ENCODE data around the gene WDR13.
A peak's percentile ranks its signal among the peaks of the same experiment; 100 is the strongest.
"Not testable (repeated sequence)": the region's sequence is repeated elsewhere in the genome, so short reads cannot be mapped to it uniquely, and the experiment has no call there.

The WDR13 gene

DNA sequence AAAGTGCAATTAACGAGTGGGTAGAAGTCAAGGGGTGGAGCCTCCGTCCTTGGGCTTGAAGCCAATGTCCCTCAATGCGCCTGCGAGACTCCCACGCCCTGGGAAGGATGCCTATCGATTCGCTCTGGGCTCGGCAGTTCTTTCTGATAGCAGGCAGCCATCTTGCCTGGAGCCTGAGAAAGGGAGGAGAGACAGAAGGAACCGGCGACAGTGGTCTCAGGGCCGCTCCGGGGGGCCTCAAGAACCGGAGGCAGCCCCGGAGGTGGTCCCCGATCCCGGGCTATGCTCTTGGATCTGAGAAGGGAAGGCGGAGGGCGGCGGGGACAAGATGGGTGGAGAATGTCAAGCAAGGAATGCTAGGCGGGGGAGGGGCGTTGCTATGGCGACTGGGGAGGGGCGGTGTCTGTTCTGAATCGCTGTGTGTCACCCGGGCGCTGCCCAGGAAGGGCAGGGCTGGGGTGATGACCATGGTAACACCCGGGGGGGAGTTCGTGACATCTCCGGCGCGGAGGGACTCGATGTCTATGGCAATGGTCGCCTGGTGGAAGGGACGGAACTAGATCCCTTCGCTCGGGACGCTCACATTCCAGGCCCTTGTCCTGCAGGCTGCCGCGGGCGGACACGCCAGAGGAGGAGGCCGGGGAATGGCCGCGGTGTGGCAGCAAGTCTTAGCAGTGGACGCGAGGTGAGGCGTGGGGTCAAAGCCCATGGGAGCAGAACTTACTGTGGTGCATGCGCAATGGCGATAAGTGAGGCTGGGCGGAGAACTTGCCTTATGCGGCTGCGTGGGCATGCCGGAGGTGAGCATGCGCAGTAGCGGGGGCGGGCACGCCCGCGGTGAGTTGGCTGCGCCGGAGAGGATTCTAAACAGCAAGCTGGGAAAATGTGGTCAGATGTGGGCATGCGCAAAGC lies at the start of gene WDR13:
TSS of gene WDR13 (plus strand) at position 140 of the 912 bp plus-strand sequence. CDS start at position 645, 505 bp downstream.
- peak; percentile 82 to 84 for DNase-seq (ENCODE audit: low read depth in 2 of 2)

DNA sequence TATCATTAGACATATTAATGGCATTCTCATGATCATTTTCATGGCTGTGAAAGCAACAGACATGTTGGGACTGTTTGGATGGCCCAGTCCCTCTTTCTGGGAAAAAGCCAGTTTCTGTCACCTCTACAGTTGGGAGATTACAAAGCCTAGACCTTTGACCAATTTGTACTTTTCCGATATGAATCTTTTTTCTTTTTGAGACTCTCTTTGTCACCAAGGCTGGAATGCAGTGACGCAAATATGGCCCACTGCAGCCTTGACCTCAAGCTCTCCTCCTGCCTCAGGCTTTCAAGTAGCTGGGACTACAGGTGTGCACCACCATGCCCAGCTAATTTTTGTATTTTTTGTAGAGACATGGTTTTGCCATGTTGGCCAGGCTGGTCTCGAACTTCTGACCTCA lies 48.4 kb upstream of the WDR13 start:
- DNase-seq (ENCODE audit: low read depth in 2 of 2) = no peak

GRCh38 chrX:48555731-48556325 lies 41.5 kb upstream of the WDR13 start:
- not testable (repeated sequence) for DNase-seq (ENCODE audit: low read depth in 2 of 2)

- no peak for DNase-seq (ENCODE audit: low read depth in 2 of 2)
Observed at GRCh38 chrX:48558271-48558670, 39.0 kb upstream of the WDR13 start.

GRCh38 chrX:48559636-48560035 lies 37.7 kb upstream of the WDR13 start:
- DNase-seq (ENCODE audit: low read depth in 2 of 2) = no peak

DNA sequence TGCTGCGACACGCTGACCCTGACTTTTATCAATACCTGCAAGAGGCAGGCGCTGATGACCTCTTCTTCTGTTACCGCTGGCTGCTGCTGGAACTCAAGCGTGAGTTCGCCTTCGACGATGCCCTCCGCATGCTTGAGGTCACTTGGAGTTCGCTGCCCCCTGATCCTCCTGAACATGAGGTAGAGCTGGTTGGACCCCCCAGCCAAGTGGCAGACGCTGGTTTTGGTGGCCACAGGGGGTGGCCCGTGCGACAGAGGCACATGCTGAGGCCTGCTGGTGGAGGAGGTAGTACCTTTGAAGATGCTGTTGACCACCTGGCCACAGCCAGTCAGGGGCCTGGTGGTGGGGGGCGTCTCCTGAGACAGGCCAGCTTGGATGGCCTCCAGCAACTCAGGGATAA lies 37.2 kb upstream of the WDR13 start:
- DNase-seq (ENCODE audit: low read depth in 2 of 2) = no peak

GRCh38 chrX:48560681-48561080 lies 36.6 kb upstream of the WDR13 start:
- DNase-seq (ENCODE audit: low read depth in 2 of 2) = no peak

- DNase-seq (ENCODE audit: low read depth in 2 of 2) = no peak
Observed at GRCh38 chrX:48569958-48570357, 27.3 kb upstream of the WDR13 start.

DNA sequence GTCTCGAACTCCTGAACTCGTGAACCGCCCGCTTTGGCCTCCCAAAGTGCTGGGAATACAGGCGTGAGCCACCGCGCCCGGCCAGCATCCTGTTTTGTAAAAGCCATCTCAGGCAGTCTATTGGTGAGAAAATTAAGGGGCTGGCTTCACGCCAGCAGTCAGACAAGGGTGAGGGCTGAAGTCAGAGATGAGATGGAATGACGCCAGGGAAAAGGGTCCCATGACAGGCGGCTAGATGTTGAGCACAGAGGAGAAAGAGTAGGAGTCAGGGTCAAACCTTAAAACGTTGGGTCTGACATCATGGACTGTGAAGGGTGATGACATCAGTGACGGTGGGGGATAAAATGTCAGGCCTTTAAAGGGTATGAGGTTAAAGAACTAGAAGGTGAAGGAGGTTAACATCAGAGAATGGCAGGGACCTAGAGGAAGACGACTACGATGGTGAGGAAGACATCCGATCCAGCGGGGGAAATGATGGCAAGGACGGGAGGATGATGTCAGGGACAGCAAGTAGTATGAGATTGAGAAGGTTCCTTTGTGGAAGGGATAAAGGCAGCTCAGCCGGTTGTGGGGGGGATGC lies 23.5 kb upstream of the WDR13 start:
- no peak for DNase-seq (ENCODE audit: low read depth in 2 of 2)

- peak; percentile 84 for DNase-seq (ENCODE audit: low read depth in 2 of 2)
Observed at GRCh38 chrX:48574270-48575266, 22.7 kb upstream of the WDR13 start, which contains the start of gene RBM3. TSS of gene RBM3 (plus strand) at chrX:48574484. CDS start at chrX:48575181, 697 bp downstream.

DNA sequence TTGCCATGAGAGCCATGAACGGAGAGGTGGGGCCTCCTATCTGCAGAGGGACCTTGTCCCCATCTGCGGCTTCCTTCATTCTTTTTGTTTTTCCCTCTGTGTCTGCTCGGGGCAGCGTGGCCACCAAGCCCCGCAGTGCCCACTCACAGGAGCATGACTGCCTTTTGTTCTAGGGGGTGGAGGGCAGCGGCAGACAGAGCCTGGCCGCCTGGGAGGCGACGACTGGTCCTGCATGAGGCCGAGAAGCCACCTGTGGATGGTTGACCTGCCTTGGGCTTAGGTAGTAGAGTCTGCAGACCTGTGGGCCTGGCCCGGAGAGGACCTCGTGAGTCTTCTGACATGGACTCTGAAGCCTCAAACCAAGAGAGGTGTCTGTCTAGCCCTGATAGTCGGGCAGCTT lies 21.6 kb upstream of the WDR13 start:
- DNase-seq (ENCODE audit: low read depth in 2 of 2) = no peak

GRCh38 chrX:48576108-48576507 lies 21.2 kb upstream of the WDR13 start:
- no peak for DNase-seq (ENCODE audit: low read depth in 2 of 2)

GRCh38 chrX:48578661-48579128 lies 18.6 kb upstream of the WDR13 start:
- DNase-seq (ENCODE audit: low read depth in 2 of 2) = no peak

DNA sequence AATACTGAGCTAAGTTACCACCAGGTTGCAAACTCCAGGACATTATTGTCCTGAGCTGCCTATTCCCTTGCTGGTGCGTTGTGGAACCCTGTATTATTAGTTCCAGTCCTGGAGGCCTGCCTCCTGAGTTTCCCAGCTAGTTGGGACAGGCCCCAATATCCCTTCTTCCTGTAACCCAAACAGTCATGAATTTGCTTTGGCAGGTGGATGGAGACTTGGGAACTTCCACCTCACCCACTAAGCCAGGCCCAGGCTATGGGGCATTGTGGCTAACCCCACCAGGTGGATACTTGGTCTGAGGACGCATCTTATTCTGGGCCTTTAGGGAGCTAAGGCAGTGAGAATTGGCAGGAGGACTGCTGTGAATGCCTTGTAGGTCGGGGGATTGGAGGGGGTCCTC lies 18.0 kb upstream of the WDR13 start:
- no peak for DNase-seq (ENCODE audit: low read depth in 2 of 2)

- no peak for DNase-seq (ENCODE audit: low read depth in 2 of 2)
Observed at GRCh38 chrX:48580662-48581061, 16.6 kb upstream of the WDR13 start.

DNA sequence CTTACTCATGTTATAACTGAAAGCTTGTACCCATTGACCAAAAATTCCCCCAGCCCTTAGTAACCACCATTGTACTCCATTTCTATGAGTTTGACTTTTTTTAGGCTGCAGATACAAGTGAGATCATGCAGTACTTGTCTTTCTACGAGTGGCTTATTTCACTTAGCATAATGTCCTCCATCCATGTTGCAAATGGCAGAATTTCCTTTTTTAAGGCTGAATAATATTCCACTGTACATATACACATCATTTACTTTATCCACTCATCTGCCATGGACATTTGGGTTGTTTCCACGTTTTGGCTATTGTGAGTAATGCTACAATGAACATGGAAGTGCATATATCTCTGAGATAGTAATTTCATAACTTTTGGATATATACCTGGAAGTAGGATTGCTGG lies 12.6 kb upstream of the WDR13 start:
- DNase-seq (ENCODE audit: low read depth in 2 of 2) = no peak

DNA sequence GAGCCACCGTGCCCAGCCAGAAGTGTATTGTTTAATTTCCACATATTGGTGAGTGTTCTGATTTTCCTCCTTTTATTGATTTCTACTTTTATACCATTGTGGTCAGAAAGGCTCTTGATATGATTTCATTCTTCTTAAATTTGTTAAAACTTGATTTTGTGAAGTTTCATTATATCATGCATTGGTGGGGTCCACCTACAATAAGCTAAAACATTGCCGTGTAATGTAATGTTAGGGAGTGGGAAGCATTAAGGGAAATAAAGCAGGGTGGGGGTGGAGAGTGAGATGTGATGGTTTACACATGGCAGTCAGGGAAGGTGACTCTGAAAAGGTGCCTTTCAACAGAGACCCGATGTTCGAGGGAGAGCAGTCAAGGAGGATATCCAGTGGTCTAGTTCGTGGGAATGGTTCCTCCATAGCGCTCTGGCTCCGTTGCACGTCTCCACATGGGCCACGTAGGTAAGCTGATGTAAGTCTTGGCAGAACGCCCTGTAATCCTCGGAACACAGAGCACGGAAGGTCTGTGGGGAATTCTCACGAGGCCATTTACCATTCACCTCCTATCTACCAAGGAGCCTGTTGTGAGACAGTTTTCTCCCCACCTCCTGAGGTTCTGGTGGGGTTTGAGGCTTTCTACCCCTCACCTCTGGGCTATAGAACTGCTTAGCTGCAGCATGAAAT lies 7.7 kb upstream of the WDR13 start:
- no peak for DNase-seq (ENCODE audit: low read depth in 2 of 2)

GRCh38 chrX:48590203-48591103 lies 6.8 kb upstream of the WDR13 start:
- DNase-seq (ENCODE audit: low read depth in 2 of 2) = no peak

DNA sequence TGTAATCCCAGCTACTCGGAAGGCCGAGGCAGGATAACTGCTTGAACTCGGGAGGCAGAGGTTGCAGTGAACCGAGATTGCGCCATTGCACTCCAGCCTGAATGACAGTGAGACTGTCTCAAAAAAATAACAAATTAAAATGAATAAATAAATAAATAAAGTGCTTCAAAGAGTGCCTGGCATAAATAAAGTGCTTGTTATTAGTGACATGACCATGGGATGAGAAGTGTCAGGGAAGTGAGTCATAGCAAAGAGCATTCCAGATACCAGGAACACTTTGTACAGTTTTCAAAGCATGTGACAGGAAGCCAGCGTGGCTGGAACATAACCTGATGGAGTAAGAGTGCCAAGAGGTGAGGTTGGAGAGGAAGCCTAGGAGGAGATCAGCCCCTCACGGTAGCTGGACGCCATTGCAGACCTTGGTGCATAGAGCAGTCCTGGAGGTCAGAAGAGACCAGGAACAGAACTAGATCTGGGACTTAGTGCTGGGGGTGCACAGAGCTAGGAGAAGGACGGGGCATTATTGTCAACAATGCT lies 6.0 kb upstream of the WDR13 start:
- DNase-seq (ENCODE audit: low read depth in 2 of 2) = no peak

All from fibroblast of skin of left biceps (primary cell).